ENCODE data around the gene MRPS6.

The MRPS6 gene

DNA sequence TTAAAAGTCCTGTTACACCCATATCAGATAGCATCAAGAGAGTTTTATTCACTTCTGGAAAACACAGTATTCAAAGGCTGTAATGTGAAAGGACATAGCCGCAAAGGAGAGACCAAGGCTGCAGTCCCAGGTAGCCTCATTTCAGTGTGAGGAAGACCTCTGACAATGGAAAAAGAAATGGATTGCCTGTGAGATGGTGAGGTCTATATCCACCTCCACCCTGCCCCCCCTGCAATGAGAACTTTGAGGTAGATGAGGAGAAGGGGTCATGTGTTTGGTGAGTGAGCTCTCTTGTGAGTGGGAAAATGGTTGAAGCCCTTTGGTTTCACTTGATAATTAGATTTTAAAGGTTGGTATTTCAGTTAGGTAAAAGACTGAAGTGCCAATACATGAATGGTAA lies 3.5 kb downstream of the MRPS6 start:
- DNase-seq (ENCODE audit: low read depth) = no peak
- H3K4me3 ChIP-seq (ENCODE audit: low read depth, low read length) = no peak overlapping the region
- TF ChIP-seq, protein P1, sequence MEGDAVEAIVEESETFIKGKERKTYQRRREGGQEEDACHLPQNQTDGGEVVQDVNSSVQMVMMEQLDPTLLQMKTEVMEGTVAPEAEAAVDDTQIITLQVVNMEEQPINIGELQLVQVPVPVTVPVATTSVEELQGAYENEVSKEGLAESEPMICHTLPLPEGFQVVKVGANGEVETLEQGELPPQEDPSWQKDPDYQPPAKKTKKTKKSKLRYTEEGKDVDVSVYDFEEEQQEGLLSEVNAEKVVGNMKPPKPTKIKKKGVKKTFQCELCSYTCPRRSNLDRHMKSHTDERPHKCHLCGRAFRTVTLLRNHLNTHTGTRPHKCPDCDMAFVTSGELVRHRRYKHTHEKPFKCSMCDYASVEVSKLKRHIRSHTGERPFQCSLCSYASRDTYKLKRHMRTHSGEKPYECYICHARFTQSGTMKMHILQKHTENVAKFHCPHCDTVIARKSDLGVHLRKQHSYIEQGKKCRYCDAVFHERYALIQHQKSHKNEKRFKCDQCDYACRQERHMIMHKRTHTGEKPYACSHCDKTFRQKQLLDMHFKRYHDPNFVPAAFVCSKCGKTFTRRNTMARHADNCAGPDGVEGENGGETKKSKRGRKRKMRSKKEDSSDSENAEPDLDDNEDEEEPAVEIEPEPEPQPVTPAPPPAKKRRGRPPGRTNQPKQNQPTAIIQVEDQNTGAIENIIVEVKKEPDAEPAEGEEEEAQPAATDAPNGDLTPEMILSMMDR (conservative IDR thresholded peaks at IDR 0.05; ENCODE audit: low read depth, low read length) = no peak

DNA sequence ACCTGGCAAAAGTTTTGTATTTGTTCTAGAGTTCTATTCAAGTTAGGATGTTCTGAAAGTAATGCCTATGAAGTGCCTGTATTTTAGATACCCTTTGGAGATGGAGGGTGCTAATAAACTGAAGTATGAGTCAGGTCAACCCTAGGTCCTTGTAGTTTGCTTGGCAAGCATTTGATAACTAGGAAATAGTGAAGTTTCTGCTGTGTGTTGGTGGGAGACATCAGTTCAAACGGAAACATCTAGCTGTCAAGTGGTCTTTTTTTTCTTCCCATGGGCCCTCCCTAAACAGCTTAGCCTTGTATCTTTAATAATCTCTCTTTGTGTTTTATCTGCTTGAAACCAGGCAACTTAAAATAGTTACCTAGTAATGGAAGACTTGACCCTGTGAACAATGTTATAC lies 4.5 kb downstream of the MRPS6 start:
- no peak overlapping the region for H3K4me3 ChIP-seq (ENCODE audit: low read depth, low read length)
- no peak for DNase-seq (ENCODE audit: low read depth)
- TF ChIP-seq, protein P1 (conservative IDR thresholded peaks at IDR 0.05; ENCODE audit: low read depth, low read length) = no peak

GRCh38 chr21:34078915-34079314 lies 5.5 kb downstream of the MRPS6 start:
- H3K4me3 ChIP-seq (ENCODE audit: low read depth, low read length) = no peak overlapping the region
- TF ChIP-seq, protein P1 (conservative IDR thresholded peaks at IDR 0.05; ENCODE audit: low read depth, low read length) = no peak
- no peak for DNase-seq (ENCODE audit: low read depth)

DNA sequence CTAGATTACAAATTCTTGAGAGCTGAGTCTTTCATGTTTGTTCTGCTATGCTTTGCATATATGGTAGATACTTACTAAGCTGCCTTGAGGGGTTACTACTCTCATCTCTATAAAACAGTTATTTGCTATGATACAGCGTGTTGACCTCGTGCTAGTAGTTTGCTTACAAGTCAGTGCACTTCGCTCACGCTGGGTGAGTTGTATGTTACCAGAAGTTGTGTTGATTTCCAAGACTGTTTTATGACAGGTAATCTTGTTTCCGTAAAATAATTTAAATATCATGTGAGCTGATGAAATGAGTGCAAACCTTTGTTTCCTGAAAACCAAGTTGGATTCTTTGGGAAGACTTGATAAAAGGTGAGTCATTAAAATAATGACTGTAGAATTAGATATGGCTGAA lies 7.3 kb downstream of the MRPS6 start:
- no peak for DNase-seq (ENCODE audit: low read depth)
- TF ChIP-seq, protein P1 (conservative IDR thresholded peaks at IDR 0.05; ENCODE audit: low read depth, low read length) = no peak
- no peak overlapping the region for H3K4me3 ChIP-seq (ENCODE audit: low read depth, low read length)

DNA sequence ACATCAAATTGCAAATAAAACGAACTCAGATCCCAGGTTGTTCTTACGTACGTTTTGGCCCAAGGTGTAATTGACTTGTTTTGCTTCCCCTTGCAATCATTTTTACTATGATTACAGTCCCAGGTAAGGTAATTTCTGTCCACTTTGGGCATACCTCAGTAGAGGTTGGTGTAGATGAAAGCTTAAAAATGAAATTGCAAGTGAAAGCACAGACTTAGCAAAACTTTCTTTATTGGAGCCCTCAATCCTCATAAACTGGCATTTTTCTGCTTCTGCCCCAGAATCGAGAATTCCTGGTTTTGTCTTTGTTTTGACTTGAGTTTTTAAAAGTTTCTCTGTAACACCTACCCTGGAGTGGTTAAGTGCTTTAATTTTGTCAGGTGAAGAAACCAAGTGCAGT lies 9.4 kb downstream of the MRPS6 start:
- no peak for DNase-seq (ENCODE audit: low read depth)
- TF ChIP-seq, protein P1 (conservative IDR thresholded peaks at IDR 0.05; ENCODE audit: low read depth, low read length) = no peak
- H3K4me3 ChIP-seq (ENCODE audit: low read depth, low read length) = no peak overlapping the region

- H3K4me3 ChIP-seq (ENCODE audit: low read depth, low read length) = no peak overlapping the region
- TF ChIP-seq, protein P1 (conservative IDR thresholded peaks at IDR 0.05; ENCODE audit: low read depth, low read length) = no peak
- no peak for DNase-seq (ENCODE audit: low read depth)
Measured at GRCh38 chr21:34083357-34083756, 10.0 kb downstream of the MRPS6 start.

- TF ChIP-seq, protein P1 (conservative IDR thresholded peaks at IDR 0.05; ENCODE audit: low read depth, low read length) = no peak
- H3K4me3 ChIP-seq (ENCODE audit: low read depth, low read length) = no peak overlapping the region
- no peak for DNase-seq (ENCODE audit: low read depth)
Measured at GRCh38 chr21:34085129-34085528, 11.8 kb downstream of the MRPS6 start.

Measured in choroid plexus epithelial cell (primary cell).